ENCODE data around the gene EVL. TPM values are rescaled to one million over a fixed set of nuclear protein-coding genes. Genes with fewer than 3 reads are reported as not detected.
A peak's percentile ranks its signal among the peaks of the same experiment; 100 is the strongest.

EVL gene
- total and polyA plus RNA-seq, 2 of the 8 experiments (the other 6 are each of a cell fraction or from before 2014, with no cell fraction given): 30.7 to 64.6 TPM

GRCh38 chr14:100067481-100067880 lies 2.3 kb downstream of the EVL start:
- no peaks in the 10 kb centered on the region for H3K36me3 ChIP-seq (ENCODE audit: control insufficient read depth in 2 of 4, insufficient read depth in 4 of 4, low read length in 3 of 4)
- H2BK20ac ChIP-seq (ENCODE audit: low read length): no peak overlapping the region
- no peak overlapping the region for H4K91ac ChIP-seq (replicated peaks; ENCODE audit: insufficient read length, low read length)
- no peak overlapping the region for H3K56ac ChIP-seq (replicated peaks; ENCODE audit: insufficient read length, low read depth, low read length)
- H2AFZ ChIP-seq (ENCODE audit: low read length): no peak overlapping the region
- DNase-seq (ENCODE audit: low read depth in 1 of 2, low spot score in 2 of 2) (no peak), FAIRE-seq (no peak)
- WGBS, 2 experiments (ENCODE audit: extremely low coverage in 1 of 2, insufficient coverage in 1 of 2, insufficient read length in 1 of 2, insufficient replicate concordance in 2 of 2, low coverage in 1 of 2, low lambda C conversion rate in 2 of 2, missing lambda C conversion rate in 1 of 2): 92% methylated on average over 6 of the region's 6 CpGs; no CpG with 5 or more reads in 1 of the 2 experiments
- H2BK120ac ChIP-seq (replicated peaks; ENCODE audit: low read depth, low read length): no peak overlapping the region
- H3K27ac ChIP-seq (ENCODE audit: low read depth, low read length): no peak overlapping the region
- no peak overlapping the region for H2AK5ac ChIP-seq (ENCODE audit: low read depth, low read length)
- no peak overlapping the region for H3K9ac ChIP-seq (replicated peaks in 1 of 4; ENCODE audit: extremely low read depth in 1 of 4, low read depth in 3 of 4, low read length in 3 of 4)
- no peak overlapping the region for H3K23ac ChIP-seq (ENCODE audit: insufficient read length)
- ChIA-PET POLR2A (ENCODE audit: partially characterized antibody) (no interaction called here), CTCF (ENCODE audit: partially characterized antibody) (interaction anchor here (0.9 to 24.3 kb wide), 6 partner anchors 8 to 84 kb away, joined by 3 to 240 read pairs (median 6); no protein-coding TSS in a partner anchor)
- H2BK12ac ChIP-seq (ENCODE audit: low read depth, low read length): no peak overlapping the region
- no peak overlapping the region for H2BK15ac ChIP-seq (ENCODE audit: low read length)
- no peaks in the 10 kb centered on the region for H3K4me1 ChIP-seq (replicated peaks in 1 of 4; ENCODE audit: control insufficient read depth in 3 of 4, insufficient read depth in 4 of 4, low read length in 3 of 4)
- peaks cover 0 to 3% of the 10 kb centered on the region in 2 experiments for H4K20me1 ChIP-seq (replicated peaks in 1 of 2; ENCODE audit: control insufficient read depth in 1 of 2, insufficient read depth in 2 of 2, low read length in 2 of 2)
- no peak overlapping the region for H4K5ac ChIP-seq (ENCODE audit: insufficient read length, low read depth, low read length)
- H2BK5ac ChIP-seq (ENCODE audit: low read depth, low read length): peak overlapping the region; percentile 68; the same call in 1 of the 2 replicates
- H3K9me3 ChIP-seq (ENCODE audit: insufficient read depth in 2 of 2, low read depth in 1 of 2, low read length in 1 of 2): no peaks in the 10 kb centered on the region
- 0 out of 4 replicates have a peak, but pooled peaks cover 0 to 3% of the 10 kb centered on the region in 2 experiments for H3K79me2 ChIP-seq (ENCODE audit: control insufficient read depth in 1 of 2, insufficient read depth in 2 of 2, low read length in 2 of 2)
- 0 out of 7 replicates have a peak, but pooled peaks cover 0 to 2% (median 0%) of the 10 kb centered on the region in 4 experiments for H3K27me3 ChIP-seq (replicated peaks in 1 of 4; ENCODE audit: control insufficient read depth in 3 of 4, extremely low read depth in 1 of 4, insufficient read depth in 3 of 4, low read length in 3 of 4)
- no peak overlapping the region for H3K4me3 ChIP-seq (ENCODE audit: extremely low read depth in 1 of 4, insufficient read depth in 2 of 4, low read depth in 3 of 4, low read length in 4 of 4)
- H3K14ac ChIP-seq (ENCODE audit: insufficient read length): no peak overlapping the region
- no peak overlapping the region for H3K4ac ChIP-seq (replicated peaks; ENCODE audit: insufficient read length, low read depth, low read length)
- TF ChIP-seq POLR2AphosphoS5 (IDR thresholded peaks at IDR 0.05; ENCODE audit: low read depth, low read length) (no peak), CBX5 (IDR thresholded peaks at IDR 0.05; ENCODE audit: low read depth, low read length) (no peak), HDAC6 (IDR thresholded peaks at IDR 0.05; ENCODE audit: low read depth, low read length) (no peak), EP300 (IDR thresholded peaks at IDR 0.05; ENCODE audit: borderline replicate concordance in 1 of 2, low read depth in 2 of 2, low read length in 2 of 2) (no peak), GABPA (IDR thresholded peaks at IDR 0.05; ENCODE audit: borderline replicate concordance, insufficient read depth, low read length) (no peak), SIRT6 (IDR thresholded peaks at IDR 0.05; ENCODE audit: low read length) (no peak)
- H4K8ac ChIP-seq (ENCODE audit: extremely low read depth, insufficient read depth, low read length): no peak overlapping the region
- H3K18ac ChIP-seq (ENCODE audit: extremely low read depth, low read length): no peak overlapping the region
- no peak overlapping the region for H3K4me2 ChIP-seq (ENCODE audit: insufficient read depth in 1 of 2, low read depth in 2 of 2, low read length in 2 of 2)
- H3K23me2 ChIP-seq (ENCODE audit: low read depth, low read length): no peaks in the 10 kb centered on the region
- peaks cover 6% of the 10 kb centered on the region; the same call in 1 of the 2 replicates for H3K79me1 ChIP-seq (ENCODE audit: low read depth, low read length)

Measured in H1 (cell line).